HG02759 (cell line): Measurements from ENCODE around the gene ANO1.

Experiments
- ATAC-seq: cut with Tn5 transposase; IDR thresholded peaks from one replicate; pipeline ENCODE4 v1.9.1; 2021; ENCODE audit warnings: mild to moderate bottlenecking, moderate library complexity; ENCODE audit not compliant: unreplicated experiment

The ANO1 gene

DNA sequence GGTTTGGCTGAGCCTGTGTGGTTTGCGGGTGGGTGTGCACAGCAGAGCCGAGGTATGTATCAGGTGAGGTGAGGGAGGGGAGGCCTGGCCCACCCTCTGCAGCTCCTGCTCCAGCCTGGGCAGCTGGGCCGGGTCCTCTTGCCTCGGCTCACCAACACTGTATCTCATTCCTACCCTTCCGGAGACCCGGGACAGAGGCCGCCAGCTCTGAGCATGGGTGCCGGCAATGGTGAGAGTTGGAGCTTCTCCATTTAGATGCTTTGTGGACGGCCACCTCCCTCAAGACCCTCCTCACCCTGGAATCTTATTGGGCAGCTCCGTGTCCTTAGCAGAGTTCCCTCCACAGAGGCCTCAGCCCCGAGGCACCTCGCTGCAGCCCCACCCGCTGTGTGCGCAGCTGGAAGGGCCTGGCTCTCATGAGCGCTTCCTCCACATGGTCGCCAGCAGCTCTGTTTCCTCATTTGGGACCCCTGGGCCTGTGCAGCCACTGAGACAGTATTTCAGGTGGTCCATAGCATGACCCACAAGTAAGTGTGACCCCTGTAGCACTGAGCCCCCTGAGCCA is 55.7 kb downstream of the ANO1 start:
- no peak for ATAC-seq

DNA sequence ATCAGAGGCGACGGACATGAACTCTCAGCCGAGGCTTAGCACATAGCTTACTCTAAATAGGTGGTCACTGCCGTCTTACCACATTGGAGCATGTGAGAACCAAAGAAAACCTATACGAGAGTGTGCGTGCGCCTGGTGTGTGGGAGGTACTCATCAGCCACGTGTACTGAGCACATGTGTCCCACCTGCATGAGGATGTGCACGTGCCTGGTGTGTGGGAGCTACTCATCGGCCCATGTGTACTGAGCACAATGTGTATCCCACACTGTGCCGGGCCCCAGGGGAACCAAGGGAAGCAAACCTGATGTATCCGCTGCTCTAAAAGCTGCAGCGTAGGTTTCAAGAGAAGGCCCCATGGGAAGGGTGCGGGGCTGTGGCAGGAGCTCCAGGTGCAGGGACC is 56.4 kb downstream of the ANO1 start:
- ATAC-seq: no peak

DNA sequence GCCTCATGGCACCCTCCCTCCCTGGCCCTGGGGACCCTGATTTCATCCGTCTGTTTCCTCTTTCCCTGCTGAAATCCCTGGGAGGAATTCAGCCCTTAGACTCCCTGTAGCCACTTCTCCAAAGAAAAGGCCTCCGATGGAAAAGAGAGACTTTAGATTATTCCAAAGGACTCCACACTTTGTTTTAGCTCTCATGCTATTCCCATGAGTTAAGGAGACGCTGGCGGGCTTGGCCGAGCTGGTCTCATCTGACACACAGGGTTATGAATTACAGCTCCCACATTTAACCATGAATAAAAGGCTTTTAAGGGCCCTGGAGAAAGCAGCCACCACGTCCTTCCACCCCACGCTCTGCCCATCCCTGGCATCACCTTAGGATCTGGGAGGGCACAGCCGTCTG is 57.0 kb downstream of the ANO1 start:
- no peak for ATAC-seq

DNA sequence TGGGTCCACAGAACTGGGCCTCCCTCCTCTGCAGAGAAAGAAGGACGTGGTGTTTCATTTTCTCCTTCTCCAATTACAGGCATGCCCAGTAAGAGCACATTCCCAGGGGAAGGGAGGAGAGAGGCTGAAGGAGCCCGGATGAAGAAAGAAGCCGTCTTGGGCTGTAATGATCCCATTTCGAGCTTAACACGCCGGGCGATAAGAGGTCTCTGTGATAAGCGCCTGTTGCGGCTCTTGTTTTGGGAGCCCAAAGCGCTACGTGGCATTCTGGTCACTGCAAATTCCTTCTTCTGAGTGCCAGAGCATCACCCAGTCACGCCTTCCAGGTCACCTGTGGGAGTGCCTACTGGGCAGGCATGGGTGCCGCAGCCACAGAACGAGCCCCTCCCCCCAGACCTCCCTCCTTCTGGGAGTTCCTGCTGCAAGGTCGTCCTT is 57.5 kb downstream of the ANO1 start:
- no peak for ATAC-seq

DNA sequence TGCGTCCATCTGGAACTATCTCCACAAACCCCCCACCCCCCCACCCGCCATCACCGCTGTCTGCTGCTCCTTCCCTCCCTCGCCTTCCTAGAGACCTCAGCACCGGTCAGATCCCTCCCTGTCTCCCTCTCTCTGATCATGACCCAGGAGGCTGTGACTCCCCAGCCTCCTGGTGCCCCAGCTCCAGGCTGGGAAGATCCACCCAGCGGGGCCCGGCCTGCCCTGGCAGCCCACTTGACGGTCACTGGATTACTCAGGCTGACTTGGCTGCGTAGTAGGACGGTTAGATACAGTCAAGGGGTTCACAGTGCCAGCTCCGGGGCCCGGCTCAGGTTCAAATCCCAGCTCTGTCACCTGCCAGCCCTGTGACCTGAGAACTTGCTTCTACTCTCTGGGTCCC is 59.3 kb downstream of the ANO1 start:
- ATAC-seq: no peak

DNA sequence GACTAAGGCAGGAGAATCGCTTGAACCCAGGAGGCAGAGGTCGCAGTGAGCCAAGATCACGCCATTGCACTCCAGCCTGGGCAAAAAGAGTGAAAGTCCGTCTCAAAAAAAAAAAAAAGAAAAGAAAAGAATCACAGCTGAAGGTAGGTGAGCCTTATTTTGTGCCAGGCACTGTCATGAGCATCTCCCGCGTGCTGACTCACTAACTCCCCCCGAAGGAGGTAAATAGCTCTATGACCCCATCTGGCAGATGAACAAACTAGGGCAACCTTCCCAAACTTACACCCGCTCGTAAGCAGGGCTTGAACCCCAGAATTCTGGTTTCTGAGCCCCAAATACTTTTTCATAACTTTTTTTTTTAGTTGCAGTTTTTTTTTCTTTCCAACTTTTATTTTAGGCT is 60.3 kb downstream of the ANO1 start:
- ATAC-seq: no peak

DNA sequence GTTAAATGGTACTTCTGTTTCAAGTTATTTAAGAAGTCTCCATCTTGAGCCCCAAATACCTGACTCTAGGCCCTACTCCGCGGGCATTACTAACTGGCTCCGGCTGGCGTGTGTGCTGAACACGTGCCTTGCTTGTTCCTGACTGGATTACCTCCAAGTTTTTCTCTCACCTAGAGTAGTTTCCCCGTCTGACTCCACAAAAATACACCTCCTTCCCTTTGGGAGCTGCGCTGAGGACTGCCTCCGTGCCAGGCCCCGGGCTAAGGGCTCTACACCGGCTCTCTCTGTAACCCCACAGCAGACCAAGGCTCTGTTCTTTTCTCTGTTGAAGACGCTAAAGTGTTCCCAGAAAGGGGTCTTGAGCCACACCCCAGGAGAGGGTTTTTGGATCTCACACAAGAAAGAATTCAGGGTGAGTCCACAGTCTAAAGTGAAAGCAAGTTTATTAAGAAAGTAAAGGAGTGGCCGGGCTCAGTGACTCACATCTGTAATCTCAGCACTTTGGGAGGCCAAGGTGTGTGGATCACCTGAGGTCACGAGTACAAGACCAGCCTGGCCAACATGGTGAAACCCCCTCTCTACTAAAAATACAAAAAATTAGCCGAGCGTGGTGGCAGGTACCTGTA is 61.8 kb downstream of the ANO1 start:
- ATAC-seq: no peak

DNA sequence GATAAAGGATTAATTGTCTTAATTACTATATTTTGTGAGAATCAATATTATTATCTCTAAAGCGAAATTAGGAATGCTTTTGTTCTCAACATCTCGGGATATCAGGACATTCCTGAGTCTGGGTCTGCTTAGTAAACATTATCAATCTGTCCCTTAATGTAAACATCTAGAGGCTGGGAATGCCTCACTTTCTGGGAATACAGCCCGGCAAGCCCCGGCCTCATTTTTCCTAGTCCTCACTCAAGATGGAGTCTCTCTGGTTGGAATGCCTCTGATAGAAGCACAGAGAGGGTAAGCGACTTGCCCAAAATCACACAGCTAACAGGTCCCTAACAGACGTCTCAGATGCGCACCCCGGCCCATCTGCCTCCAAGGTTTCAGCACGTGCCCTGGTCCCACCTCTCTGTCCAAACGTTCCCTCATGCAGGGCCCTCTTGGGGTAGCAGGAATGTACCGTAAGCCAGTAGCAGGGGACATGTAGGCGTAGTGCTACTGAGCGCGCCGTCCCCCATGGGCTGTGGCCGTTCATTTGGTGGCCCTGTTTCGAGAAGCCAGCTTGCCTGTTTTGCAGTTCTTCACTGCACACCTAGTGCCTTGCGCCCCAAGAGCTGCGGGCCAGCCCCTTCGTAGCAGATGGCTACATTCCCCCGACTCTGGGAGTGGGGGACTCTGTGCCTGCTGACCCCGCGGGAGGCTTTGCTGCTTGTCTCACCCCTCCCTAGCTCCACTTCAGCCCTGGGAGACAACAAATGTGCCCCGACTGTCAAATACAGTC is 62.8 kb downstream of the ANO1 start:
- ATAC-seq: no peak

DNA sequence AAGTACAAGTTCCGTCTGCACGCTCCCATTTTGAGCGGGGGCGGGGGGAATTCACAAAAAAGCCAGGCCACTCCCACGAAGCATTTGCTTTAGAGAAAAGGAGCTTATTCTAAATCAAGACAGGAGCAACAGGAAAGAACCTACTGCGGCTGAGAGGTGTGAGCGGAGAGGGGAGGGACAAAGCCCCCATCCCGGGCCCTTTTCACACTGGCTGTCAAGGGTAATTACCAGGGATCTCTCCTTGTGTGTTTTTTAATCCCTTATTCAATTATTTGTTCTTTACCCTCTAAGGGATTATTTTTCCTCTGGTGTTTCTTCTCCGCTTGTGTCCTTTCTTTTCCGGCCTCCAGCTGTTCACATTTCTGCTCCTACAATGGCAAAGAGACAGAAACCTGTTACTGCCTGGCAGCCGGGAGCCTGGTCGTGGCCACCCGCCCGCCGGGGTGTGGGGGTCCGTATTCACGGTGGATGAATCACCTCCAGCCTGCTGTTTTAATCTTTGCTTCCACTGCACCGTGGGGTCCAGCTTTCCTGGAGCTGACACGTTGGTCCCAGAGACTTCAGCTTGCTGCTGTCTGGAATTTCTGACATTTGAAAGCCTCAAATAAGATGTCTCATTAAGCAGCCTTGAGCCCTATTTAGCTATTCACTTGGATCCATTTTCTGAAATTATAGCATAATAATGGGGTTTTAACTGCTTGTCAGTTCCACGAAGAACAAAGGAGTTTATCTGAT is 63.5 kb downstream of the ANO1 start:
- ATAC-seq: no peak

DNA sequence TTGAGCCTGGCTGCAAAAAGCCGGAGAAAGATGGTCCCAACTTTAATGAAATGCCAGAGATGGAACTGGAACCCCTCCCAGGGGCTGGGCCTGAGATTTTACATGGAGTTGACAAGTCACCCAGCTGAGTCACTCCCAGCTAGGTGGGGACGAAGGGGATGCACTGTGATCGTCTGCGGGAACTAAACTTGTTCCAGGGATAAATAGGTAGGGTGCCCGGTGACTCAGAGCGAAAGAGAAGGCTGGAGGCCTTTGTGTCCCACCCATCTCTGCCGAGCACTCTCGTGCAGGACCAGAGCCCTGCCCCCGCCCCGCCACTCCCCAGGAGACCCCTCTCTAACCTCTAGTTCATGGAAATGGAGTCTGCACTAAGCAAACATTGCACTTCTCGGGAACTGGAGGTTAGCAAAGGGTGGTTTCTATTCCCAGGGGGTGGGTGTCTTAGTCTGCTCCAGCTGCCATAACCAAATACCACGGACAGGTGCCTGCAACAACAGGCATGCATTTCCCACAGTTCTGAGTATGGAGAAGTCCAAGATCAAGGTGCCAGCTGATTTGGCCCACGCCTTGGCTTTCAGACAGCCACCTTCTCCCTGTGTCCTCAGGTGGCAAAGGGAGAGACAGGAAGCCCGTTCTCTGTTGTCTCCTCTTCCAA is 64.2 kb downstream of the ANO1 start:
- ATAC-seq: no peak

- ATAC-seq: no peak
Observed at GRCh38 chr11:70144262-70144661, 66.1 kb downstream of the ANO1 start.

DNA sequence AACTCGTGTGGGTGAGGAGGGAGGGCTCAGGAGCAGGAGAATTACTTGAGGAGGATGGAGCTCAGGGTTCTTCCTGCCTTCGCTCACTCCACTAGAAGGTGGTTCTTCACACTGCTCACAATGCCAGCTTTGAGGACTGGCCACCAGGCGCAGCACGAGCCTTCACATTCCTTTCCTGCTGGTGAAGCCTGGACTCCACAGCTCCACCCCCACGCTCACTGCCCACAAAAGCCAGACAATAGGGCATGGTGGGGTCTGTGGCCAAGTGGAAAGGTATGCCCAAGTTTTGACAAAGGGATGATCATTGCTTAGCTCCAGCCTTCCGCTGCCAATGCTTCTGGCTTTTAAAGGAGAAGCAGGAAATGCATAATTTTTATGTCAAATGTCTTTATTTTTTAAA is 67.0 kb downstream of the ANO1 start:
- no peak for ATAC-seq

GRCh38 chr11:70145841-70146240 is 67.7 kb downstream of the ANO1 start:
- ATAC-seq: no peak

DNA sequence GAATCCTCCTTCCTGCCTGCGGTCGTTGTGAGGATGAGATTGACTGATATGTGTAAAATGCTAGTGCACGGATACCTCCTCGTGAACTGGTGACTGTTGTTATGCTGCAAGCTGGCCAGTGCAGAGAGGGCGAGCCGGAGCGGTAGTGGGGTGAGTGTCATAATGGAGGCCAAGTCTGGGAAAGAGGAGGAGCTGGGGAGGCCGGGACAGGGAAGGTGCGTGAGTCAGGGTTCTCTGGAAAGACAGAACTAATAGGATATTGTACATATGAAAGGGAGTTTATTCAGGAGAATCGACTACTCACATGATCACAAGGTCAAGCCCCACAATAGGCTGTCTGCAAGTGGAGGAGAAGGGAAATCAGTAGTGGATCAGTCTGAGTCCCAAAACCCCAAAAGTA is 68.2 kb downstream of the ANO1 start:
- no peak for ATAC-seq

DNA sequence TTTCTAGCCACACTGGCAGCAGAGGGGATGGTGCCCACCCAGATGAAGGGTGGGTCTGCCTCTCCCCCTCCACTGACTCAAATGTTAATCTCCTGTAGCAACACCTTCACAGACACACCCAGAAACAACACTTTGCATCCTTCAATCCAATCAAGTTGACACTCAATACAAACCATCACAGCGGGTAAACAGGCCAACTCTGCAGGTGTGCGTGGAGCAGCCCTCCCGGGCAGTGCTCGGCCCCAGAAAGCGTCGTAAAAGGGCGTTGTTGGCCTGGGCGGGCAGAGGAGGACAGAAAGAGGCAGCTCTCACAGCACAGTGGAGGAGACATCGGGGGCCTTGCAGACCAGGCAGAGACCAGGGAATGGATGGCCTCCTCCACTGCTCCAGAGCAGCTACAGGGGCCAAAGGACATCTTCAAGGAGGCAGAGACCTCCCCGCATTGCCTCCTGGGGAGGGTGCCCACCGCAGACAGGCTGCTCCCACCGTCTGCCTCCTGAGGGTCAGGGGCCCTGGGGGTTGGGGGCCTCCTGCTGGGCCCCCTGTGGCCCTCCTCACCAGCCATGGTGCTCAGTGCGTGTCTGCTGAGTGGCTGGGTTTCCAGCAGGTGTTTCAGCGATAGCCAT is 68.9 kb downstream of the ANO1 start:
- ATAC-seq: no peak

DNA sequence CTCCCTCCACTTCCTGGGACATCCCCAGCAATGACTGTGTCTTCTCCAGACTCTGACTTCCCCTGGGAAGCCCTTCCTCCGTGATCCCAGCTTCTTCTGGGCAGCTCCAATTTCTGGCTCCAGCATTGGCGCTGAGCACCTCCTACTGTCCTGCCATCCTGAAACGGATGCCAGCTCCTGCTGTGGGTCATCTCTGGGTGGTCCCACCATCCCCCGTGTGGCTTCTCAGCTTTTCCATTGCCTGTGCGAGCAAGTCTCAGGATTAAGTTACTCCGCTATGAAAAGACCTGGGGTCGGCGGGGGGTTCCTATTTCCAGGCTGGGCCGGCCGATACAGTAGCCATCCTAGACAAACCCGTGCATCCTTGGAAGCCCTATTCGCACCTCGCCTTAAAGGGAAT is 69.6 kb downstream of the ANO1 start:
- ATAC-seq: no peak

GRCh38 chr11:70151671-70152070 is 73.6 kb downstream of the ANO1 start:
- no peak for ATAC-seq

GRCh38 chr11:70153133-70153727 is 75.1 kb downstream of the ANO1 start:
- no peak for ATAC-seq

- no peak for ATAC-seq
Observed at GRCh38 chr11:70155386-70155785, 77.3 kb downstream of the ANO1 start.

- no peak for ATAC-seq
Observed at GRCh38 chr11:70156291-70157037, 78.3 kb downstream of the ANO1 start.
